Measurements from ENCODE around the gene CFAP77.

GRCh38 chr9:132579427-132579798, 169.4 kb downstream of the CFAP77 start:
- no peak for TF ChIP-seq ZBTB11 (tag by site-specific recombination; conservative IDR thresholded peaks at IDR 0.05; ENCODE audit: low read depth)
- no peak for TF ChIP-seq CTCF (tag by site-specific recombination; IDR thresholded peaks at IDR 0.05)
- no peak for TF ChIP-seq ZNF423 (tag by site-specific recombination; IDR thresholded peaks at IDR 0.05)
- no peak for TF ChIP-seq ZNF211 (tag by site-specific recombination; IDR thresholded peaks at IDR 0.05; ENCODE audit: low read depth)
- TF ChIP-seq ZNF701 (tag by site-specific recombination; IDR thresholded peaks at IDR 0.05): no peak
- no peak for TF ChIP-seq ZFP37 (tag by site-specific recombination; IDR thresholded peaks at IDR 0.05)
- no peak for TF ChIP-seq ZNF148 (tag by site-specific recombination; IDR thresholded peaks at IDR 0.05; ENCODE audit: borderline replicate concordance)
